ENCODE data around the gene BANF2. TPM values are rescaled to one million over a fixed set of nuclear protein-coding genes. Genes with fewer than 3 reads are reported as not detected.
A peak's percentile ranks its signal among the peaks of the same experiment; 100 is the strongest.

Gene BANF2
- total and polyA plus RNA-seq, 2 of the 13 experiments (the other 11 are each of a cell fraction or from before 2014, with no cell fraction given) = 0.35 TPM; not detected in 1

DNA sequence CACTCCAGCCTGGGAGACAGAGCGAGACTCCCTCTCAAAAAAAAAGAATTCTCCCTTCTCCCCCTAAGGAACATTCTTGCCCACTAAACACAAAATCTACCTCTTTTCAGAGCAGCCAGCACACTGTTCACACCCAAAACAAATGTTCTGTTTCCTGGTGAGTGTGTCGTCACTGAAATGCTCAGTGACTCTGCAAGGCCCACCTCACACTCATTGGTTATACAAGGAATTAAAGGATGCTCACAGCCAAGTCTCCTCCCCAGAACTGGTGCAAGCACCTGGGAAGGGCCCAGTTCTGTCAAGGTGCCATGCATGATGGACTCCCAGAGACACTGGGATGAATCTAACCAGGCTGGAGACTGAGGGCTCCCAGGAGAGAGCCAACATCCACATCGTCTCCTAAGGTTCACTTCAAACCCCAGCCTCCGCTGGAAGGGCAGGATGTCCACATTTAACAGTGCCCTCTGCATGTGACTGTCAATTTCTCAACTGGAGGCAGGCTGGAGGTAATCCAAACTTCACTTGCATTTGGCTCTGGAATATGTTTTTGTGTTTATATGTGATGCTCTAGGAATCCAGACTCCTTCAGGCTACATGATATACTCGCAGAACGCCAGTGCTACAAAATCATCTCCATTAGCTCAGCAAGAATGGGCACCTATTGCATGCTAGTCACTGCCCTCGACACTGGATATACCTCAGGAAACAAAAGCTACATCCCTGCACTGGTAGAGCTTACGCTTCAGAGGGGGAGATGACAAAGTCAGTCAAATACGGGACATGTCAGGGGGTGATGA is 24.8 kb upstream of the BANF2 start:
- Histone ChIP-seq H3K27ac (ENCODE audit: extremely low read length, insufficient read depth, low read length) (no peak overlapping the region), H3K79me2 (ENCODE audit: insufficient read depth, low read length) (peaks cover 100% of the 10 kb centered on the region), H3K4me3 (replicated peaks in 1 of 3; ENCODE audit: insufficient read depth in 1 of 3, low read depth in 2 of 3, low read length in 3 of 3) (no peak overlapping the region), H3K4me1 (ENCODE audit: insufficient read depth, low read length) (peaks cover 82% of the 10 kb centered on the region), H4K20me1 (ENCODE audit: insufficient read depth, low read length) (peaks cover 99% of the 10 kb centered on the region), H3K4me2 (ENCODE audit: low read depth, low read length) (no peak overlapping the region), H3K36me3 (replicated peaks in 1 of 2; ENCODE audit: control insufficient read depth in 1 of 2, insufficient read depth in 2 of 2, low read length in 2 of 2) (peaks cover 42 to 100% of the 10 kb centered on the region in 2 experiments), H3K27me3 (ENCODE audit: control insufficient read depth in 1 of 2, insufficient read depth in 2 of 2, low read length in 2 of 2) (no peaks in the 10 kb centered on the region), H2AFZ (ENCODE audit: low read length) (no peak overlapping the region), H3K9me3 (ENCODE audit: low read length) (no peaks in the 10 kb centered on the region), H3K9ac (ENCODE audit: insufficient read depth, low read depth, low read length) (no peak overlapping the region)
- peak; percentile 3 for ATAC-seq
- BruUV-seq (replicated peaks) = no TSS peak
- 95% methylated on average over 9 of the region's 9 CpGs for WGBS (ENCODE audit: low lambda C conversion rate)
- ChIA-PET CTCF (ENCODE audit: low intra/inter-chr PET ratio, low total read pairs) (no interaction called here), POLR2A (interaction anchor here (0.8 to 10.8 kb wide), 4 partner anchors 13 to 227 kb away, joined by 3 to 347 read pairs (median 3); no protein-coding TSS in a partner anchor)
- no peak for DNase-seq (ENCODE audit: low spot score)
- in situ Hi-C loops (cut with HindIII; ENCODE audit: extremely low pct_ligation_motif_present, low pct_unique_long_range_greater_than_20kb) = no loop called here
- no peak for FAIRE-seq
- intact Hi-C loops (cut with micrococcal nuclease; ENCODE audit: unreplicated experiment) = no loop called here
- TF ChIP-seq PCBP2 (optimal IDR thresholded peaks at IDR 0.05; ENCODE audit: low read depth, low read length, poor library complexity, severe bottlenecking) = peak; percentile 42
- TF ChIP-seq ZNF547 (CRISPR knock-in tag; IDR thresholded peaks at IDR 0.05) = 0 out of 2 replicates have a peak, but pooled peaks have one; percentile 7
- peak in 1 of 2 experiments; percentile 17; a peak in 1 of 4 replicates for TF ChIP-seq POLR2A (IDR thresholded peaks at IDR 0.05; ENCODE audit: insufficient read depth in 1 of 2, low read depth in 2 of 2, low read length in 2 of 2)
- TF ChIP-seq, protein P1, sequence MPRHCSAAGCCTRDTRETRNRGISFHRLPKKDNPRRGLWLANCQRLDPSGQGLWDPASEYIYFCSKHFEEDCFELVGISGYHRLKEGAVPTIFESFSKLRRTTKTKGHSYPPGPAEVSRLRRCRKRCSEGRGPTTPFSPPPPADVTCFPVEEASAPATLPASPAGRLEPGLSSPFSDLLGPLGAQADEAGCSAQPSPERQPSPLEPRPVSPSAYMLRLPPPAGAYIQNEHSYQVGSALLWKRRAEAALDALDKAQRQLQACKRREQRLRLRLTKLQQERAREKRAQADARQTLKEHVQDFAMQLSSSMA (CRISPR knock-in tag; IDR thresholded peaks at IDR 0.05) = no peak
- TF ChIP-seq POLR2G (IDR thresholded peaks at IDR 0.05; ENCODE audit: low read depth, low read length) = 0 out of 2 replicates have a peak, but pooled peaks have one; percentile 16
- peak; percentile 88 for TF ChIP-seq RBM22 (optimal IDR thresholded peaks at IDR 0.05; ENCODE audit: low read length)
- peak; percentile 93 for TF ChIP-seq POLR2AphosphoS2 (IDR thresholded peaks at IDR 0.05; ENCODE audit: low read depth, low read length)
- TF ChIP-seq, protein P2, sequence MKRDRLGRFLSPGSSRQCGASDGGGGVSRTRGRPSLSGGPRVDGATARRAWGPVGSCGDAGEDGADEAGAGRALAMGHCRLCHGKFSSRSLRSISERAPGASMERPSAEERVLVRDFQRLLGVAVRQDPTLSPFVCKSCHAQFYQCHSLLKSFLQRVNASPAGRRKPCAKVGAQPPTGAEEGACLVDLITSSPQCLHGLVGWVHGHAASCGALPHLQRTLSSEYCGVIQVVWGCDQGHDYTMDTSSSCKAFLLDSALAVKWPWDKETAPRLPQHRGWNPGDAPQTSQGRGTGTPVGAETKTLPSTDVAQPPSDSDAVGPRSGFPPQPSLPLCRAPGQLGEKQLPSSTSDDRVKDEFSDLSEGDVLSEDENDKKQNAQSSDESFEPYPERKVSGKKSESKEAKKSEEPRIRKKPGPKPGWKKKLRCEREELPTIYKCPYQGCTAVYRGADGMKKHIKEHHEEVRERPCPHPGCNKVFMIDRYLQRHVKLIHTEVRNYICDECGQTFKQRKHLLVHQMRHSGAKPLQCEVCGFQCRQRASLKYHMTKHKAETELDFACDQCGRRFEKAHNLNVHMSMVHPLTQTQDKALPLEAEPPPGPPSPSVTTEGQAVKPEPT (CRISPR knock-in tag; IDR thresholded peaks at IDR 0.05; ENCODE audit: low read depth) = 0 out of 2 replicates have a peak, but pooled peaks have one; percentile 8
- TF ChIP-seq, protein P3, sequence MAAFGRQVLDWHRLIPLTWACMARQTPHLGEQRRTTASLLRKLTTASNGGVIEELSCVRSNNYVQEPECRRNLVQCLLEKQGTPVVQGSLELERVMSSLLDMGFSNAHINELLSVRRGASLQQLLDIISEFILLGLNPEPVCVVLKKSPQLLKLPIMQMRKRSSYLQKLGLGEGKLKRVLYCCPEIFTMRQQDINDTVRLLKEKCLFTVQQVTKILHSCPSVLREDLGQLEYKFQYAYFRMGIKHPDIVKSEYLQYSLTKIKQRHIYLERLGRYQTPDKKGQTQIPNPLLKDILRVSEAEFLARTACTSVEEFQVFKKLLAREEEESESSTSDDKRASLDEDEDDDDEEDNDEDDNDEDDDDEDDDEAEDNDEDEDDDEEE (CRISPR knock-in tag; IDR thresholded peaks at IDR 0.05) = no peak
- TF ChIP-seq KIAA2018 (CRISPR knock-in tag; IDR thresholded peaks at IDR 0.05; ENCODE audit: borderline replicate concordance) = no peak
- 0 out of 2 replicates have a peak, but pooled peaks have one; percentile 4 for TF ChIP-seq ZNF674 (CRISPR knock-in tag; IDR thresholded peaks at IDR 0.05; ENCODE audit: low read depth)

All from HepG2 (cell line).